ENCODE data around the gene GADD45GIP1.

Gene GADD45GIP1

GRCh38 chr19:12997179-12997966 lies 40.4 kb upstream of the GADD45GIP1 start:
- H3K4me1 ChIP-seq (ENCODE audit: insufficient read depth, low read length), result no peaks in the 10 kb centered on the region
- no peaks in the 10 kb centered on the region for H3K9me3 ChIP-seq (ENCODE audit: insufficient read depth, low read depth, low read length)
- WGBS, result 90% methylated on average over 25 of the region's 25 CpGs
- no peak overlapping the region for H3K4me3 ChIP-seq (ENCODE audit: low read length)
- H3K9ac ChIP-seq (ENCODE audit: low read depth, low read length), result no peak overlapping the region
- no peak overlapping the region for H3K27ac ChIP-seq (ENCODE audit: low read depth, low read length)
- no peaks in the 10 kb centered on the region for H3K36me3 ChIP-seq (ENCODE audit: insufficient read depth, low read length)
- H3K27me3 ChIP-seq (ENCODE audit: insufficient read depth, low read length), result peaks cover 92% of the 10 kb centered on the region

GRCh38 chr19:12996406-12997094 lies 39.5 kb upstream of the GADD45GIP1 start:
- H3K4me1 ChIP-seq (ENCODE audit: insufficient read depth, low read length), result no peaks in the 10 kb centered on the region
- peaks cover 92% of the 10 kb centered on the region for H3K27me3 ChIP-seq (ENCODE audit: insufficient read depth, low read length)
- no peak overlapping the region for H3K27ac ChIP-seq (ENCODE audit: low read depth, low read length)
- 9% methylated on average over 49 of the region's 52 CpGs for WGBS
- peak overlapping the region; percentile 32; the same call in 1 of the 2 replicates for H3K4me3 ChIP-seq (ENCODE audit: low read length)
- H3K9me3 ChIP-seq (ENCODE audit: insufficient read depth, low read depth, low read length), result no peaks in the 10 kb centered on the region
- no peak overlapping the region for H3K9ac ChIP-seq (ENCODE audit: low read depth, low read length)
- no peaks in the 10 kb centered on the region for H3K36me3 ChIP-seq (ENCODE audit: insufficient read depth, low read length)

GRCh38 chr19:12995596-12996405 lies 38.8 kb upstream of the GADD45GIP1 start:
- Histone ChIP-seq H3K27me3 (ENCODE audit: insufficient read depth, low read length) (peaks cover 92% of the 10 kb centered on the region), H3K9me3 (ENCODE audit: insufficient read depth, low read depth, low read length) (no peaks in the 10 kb centered on the region), H3K36me3 (ENCODE audit: insufficient read depth, low read length) (no peaks in the 10 kb centered on the region), H3K4me1 (ENCODE audit: insufficient read depth, low read length) (no peaks in the 10 kb centered on the region), H3K4me3 (ENCODE audit: low read length) (peak overlapping the region; percentile 32; the same call in 1 of the 2 replicates), H3K27ac (ENCODE audit: low read depth, low read length) (no peak overlapping the region), H3K9ac (ENCODE audit: low read depth, low read length) (no peak overlapping the region; the same call in 1 of the 2 replicates)
- 2% methylated on average over 129 of the region's 129 CpGs for WGBS

GRCh38 chr19:12994701-12995595 lies 37.9 kb upstream of the GADD45GIP1 start, which contains the start of gene NFIX:
Gene NFIX, plus strand, starts transcription at chr19:12995475. Its CDS starts 363 bp downstream, at chr19:12995838.
- Histone ChIP-seq H3K9me3 (ENCODE audit: insufficient read depth, low read depth, low read length) (no peaks in the 10 kb centered on the region), H3K36me3 (ENCODE audit: insufficient read depth, low read length) (no peaks in the 10 kb centered on the region), H3K9ac (ENCODE audit: low read depth, low read length) (no peak within 1 kb of the TSS; the same call in 1 of the 2 replicates), H3K27ac (ENCODE audit: low read depth, low read length) (no peak within 1 kb of the TSS), H3K4me3 (ENCODE audit: low read length) (peak within 1 kb of the TSS; percentile 32), H3K27me3 (ENCODE audit: insufficient read depth, low read length) (peaks cover 91% of the 10 kb centered on the region), H3K4me1 (ENCODE audit: insufficient read depth, low read length) (no peaks in the 10 kb centered on the region)
- WGBS, result 22% methylated on average over 60 of the region's 84 CpGs

- no peak overlapping the region for H3K27ac ChIP-seq (ENCODE audit: low read depth, low read length)
- peaks cover 87% of the 10 kb centered on the region for H3K27me3 ChIP-seq (ENCODE audit: insufficient read depth, low read length)
- no peaks in the 10 kb centered on the region for H3K4me1 ChIP-seq (ENCODE audit: insufficient read depth, low read length)
- H3K9me3 ChIP-seq (ENCODE audit: insufficient read depth, low read depth, low read length), result no peaks in the 10 kb centered on the region
- no peak overlapping the region for H3K9ac ChIP-seq (ENCODE audit: low read depth, low read length)
- WGBS, result 85% methylated on average over 7 of the region's 7 CpGs
- H3K36me3 ChIP-seq (ENCODE audit: insufficient read depth, low read length), result no peaks in the 10 kb centered on the region
- H3K4me3 ChIP-seq (ENCODE audit: low read length), result no peak overlapping the region
Observed at GRCh38 chr19:12993562-12993961, 36.5 kb upstream of the GADD45GIP1 start.

GRCh38 chr19:12992729-12993128 lies 35.7 kb upstream of the GADD45GIP1 start:
- no peak overlapping the region for H3K4me3 ChIP-seq (ENCODE audit: low read length)
- H3K27ac ChIP-seq (ENCODE audit: low read depth, low read length), result no peak overlapping the region
- H3K9me3 ChIP-seq (ENCODE audit: insufficient read depth, low read depth, low read length), result no peaks in the 10 kb centered on the region
- H3K4me1 ChIP-seq (ENCODE audit: insufficient read depth, low read length), result no peaks in the 10 kb centered on the region
- H3K27me3 ChIP-seq (ENCODE audit: insufficient read depth, low read length), result peaks cover 87% of the 10 kb centered on the region
- 92% methylated on average over 11 of the region's 11 CpGs for WGBS
- no peaks in the 10 kb centered on the region for H3K36me3 ChIP-seq (ENCODE audit: insufficient read depth, low read length)
- no peak overlapping the region for H3K9ac ChIP-seq (ENCODE audit: low read depth, low read length)

GRCh38 chr19:12991296-12991695 lies 34.3 kb upstream of the GADD45GIP1 start:
- Histone ChIP-seq H3K4me1 (ENCODE audit: insufficient read depth, low read length) (no peaks in the 10 kb centered on the region), H3K9me3 (ENCODE audit: insufficient read depth, low read depth, low read length) (no peaks in the 10 kb centered on the region), H3K9ac (ENCODE audit: low read depth, low read length) (no peak overlapping the region), H3K27me3 (ENCODE audit: insufficient read depth, low read length) (peaks cover 86% of the 10 kb centered on the region), H3K36me3 (ENCODE audit: insufficient read depth, low read length) (no peaks in the 10 kb centered on the region), H3K4me3 (ENCODE audit: low read length) (no peak overlapping the region), H3K27ac (ENCODE audit: low read depth, low read length) (no peak overlapping the region)
- WGBS, result 90% methylated on average over 5 of the region's 5 CpGs

GRCh38 chr19:12990853-12991252 lies 33.8 kb upstream of the GADD45GIP1 start:
- WGBS, result 67% methylated on average over 3 of the region's 3 CpGs
- Histone ChIP-seq H3K36me3 (ENCODE audit: insufficient read depth, low read length) (no peaks in the 10 kb centered on the region), H3K4me3 (ENCODE audit: low read length) (no peak overlapping the region), H3K9me3 (ENCODE audit: insufficient read depth, low read depth, low read length) (no peaks in the 10 kb centered on the region), H3K4me1 (ENCODE audit: insufficient read depth, low read length) (no peaks in the 10 kb centered on the region), H3K27ac (ENCODE audit: low read depth, low read length) (no peak overlapping the region), H3K27me3 (ENCODE audit: insufficient read depth, low read length) (peaks cover 86% of the 10 kb centered on the region), H3K9ac (ENCODE audit: low read depth, low read length) (no peak overlapping the region)

- Histone ChIP-seq H3K4me1 (ENCODE audit: insufficient read depth, low read length) (no peaks in the 10 kb centered on the region), H3K27me3 (ENCODE audit: insufficient read depth, low read length) (peaks cover 89% of the 10 kb centered on the region), H3K9ac (ENCODE audit: low read depth, low read length) (no peak overlapping the region), H3K36me3 (ENCODE audit: insufficient read depth, low read length) (no peaks in the 10 kb centered on the region), H3K27ac (ENCODE audit: low read depth, low read length) (no peak overlapping the region), H3K9me3 (ENCODE audit: insufficient read depth, low read depth, low read length) (no peaks in the 10 kb centered on the region), H3K4me3 (ENCODE audit: low read length) (no peak overlapping the region)
- 39% methylated on average over 15 of the region's 22 CpGs for WGBS
Observed at GRCh38 chr19:12990431-12990830, 33.4 kb upstream of the GADD45GIP1 start.

GRCh38 chr19:12987781-12988180 lies 30.8 kb upstream of the GADD45GIP1 start:
- WGBS, result 77% methylated on average over 10 of the region's 10 CpGs
- Histone ChIP-seq H3K9me3 (ENCODE audit: insufficient read depth, low read depth, low read length) (no peaks in the 10 kb centered on the region), H3K4me1 (ENCODE audit: insufficient read depth, low read length) (no peaks in the 10 kb centered on the region), H3K4me3 (ENCODE audit: low read length) (no peak overlapping the region), H3K9ac (ENCODE audit: low read depth, low read length) (no peak overlapping the region), H3K36me3 (ENCODE audit: insufficient read depth, low read length) (no peaks in the 10 kb centered on the region), H3K27ac (ENCODE audit: low read depth, low read length) (no peak overlapping the region), H3K27me3 (ENCODE audit: insufficient read depth, low read length) (peaks cover 89% of the 10 kb centered on the region)
